HCT116 (cell line): ENCODE measurements around the gene IFRD2. TPM values are rescaled to one million over a fixed set of nuclear protein-coding genes. Genes with fewer than 3 reads are reported as not detected.
A peak's percentile ranks its signal among the peaks of the same experiment; 100 is the strongest.

Experiments
- ATAC-seq: fragments of 200-7000 bp; cut with Tn5 transposase; 2 replicates; pipeline ENCODE4 v1.9.1; 2020; ENCODE audit warnings: mild to moderate bottlenecking, moderate library complexity
- BruUV-seq: library from RNA; stranded (reverse); fragments of 400-500 nt; replicated peaks from 2 replicates; lab custom pipeline; 2021; lab: Mats Ljungman, UMichigan
- CTCF ChIA-PET: fragments of 300-600 bp; sonication (Branson Sonifier 250); formaldehyde crosslinking; loops from one replicate; lab custom pipeline; 2021; ENCODE audit warnings: antibody characterized with exemption; lab: Charles Lee
- POLR2A ChIA-PET: fragments of 300-600, 350-600 bp; sonication (Branson Sonifier 250); formaldehyde crosslinking; loops from one replicate; lab custom pipeline; 2021; ENCODE audit warnings: antibody characterized with exemption; lab: Charles Lee
- RAD21 ChIA-PET, 2 experiments: fragments of 300-600 bp; sonication (Branson Sonifier 250); formaldehyde crosslinking; loops; one replicate each; lab custom pipeline; 2023; ENCODE audit warnings: low total read pairs in 2 of 2; ENCODE audit not compliant: uncharacterized antibody in 2 of 2, unreplicated experiment in 2 of 2, low non-redundant PET in 1 of 2; lab: Charles Lee
- DNase-seq: peaks from one replicate; pipeline ENCODE4 v3.0.0-alpha.2; 2010; ENCODE audit warnings: low read depth, low spot score
- H2AFZ ChIP-seq: fragments of 200-600 bp; shearing (Covaris generic), sonication (generic); 2 replicates; pipeline ENCODE4 v1.6.1; 2017; ENCODE audit warnings: low read depth, mixed run types, mixed read lengths, antibody characterized with exemption, low read length; ENCODE audit not compliant: poor library complexity, severe bottlenecking
- H3K27ac ChIP-seq: 2 replicates; pipeline ENCODE4 v1.5.1; 2012; ENCODE audit warnings: low read depth, low read length
- H3K27me3 ChIP-seq: fragments of 200-600 bp; sonication (generic); 2 replicates; pipeline ENCODE4 v1.6.1; 2016; ENCODE audit warnings: mixed run types, low read length, mixed read lengths; ENCODE audit not compliant: insufficient read depth
- H3K36me3 ChIP-seq, 2 experiments: fragments of 200-500 bp in 1 of 2; fragments of 200-600 bp in 1 of 2; sonication (Bioruptor generic) in 1 of 2; sonication (generic) in 1 of 2; 2 replicates each; pipeline versions ENCODE4 v1.5.1 to v1.6.1; 2014 to 2016; ENCODE audit warnings: low read length in 2 of 2, inconsistent platforms in 1 of 2, mixed read lengths in 1 of 2, mixed run types in 1 of 2; ENCODE audit not compliant: insufficient read depth in 2 of 2, control insufficient read depth in 1 of 2
- H3K4me1 ChIP-seq, 2 experiments: fragments of 200-600 bp in 1 of 2; sonication (generic) in 1 of 2; 2 replicates each; pipeline versions ENCODE4 v1.5.1 to v1.6.1; 2012 to 2017; ENCODE audit warnings: low read length in 2 of 2, inconsistent platforms in 1 of 2, mild to moderate bottlenecking in 1 of 2, mixed read lengths in 1 of 2, mixed run types in 1 of 2, moderate library complexity in 1 of 2; ENCODE audit not compliant: insufficient read depth in 2 of 2, control insufficient read depth in 1 of 2
- H3K4me2 ChIP-seq: fragments of 200-600 bp; sonication (generic); 2 replicates; pipeline ENCODE4 v1.6.1; 2017; ENCODE audit warnings: mixed run types, low read length, mixed read lengths
- H3K4me3 ChIP-seq, 2 experiments: fragments of 200-600 bp in 1 of 2; sonication (generic) in 1 of 2; replicated peaks in 1 of 2; 2 replicates each; pipeline ENCODE4 v1.5.1; 2011 to 2016; ENCODE audit warnings: low read length in 2 of 2, control low read depth in 1 of 2, low read depth in 1 of 2, mild to moderate bottlenecking in 1 of 2, mixed read lengths in 1 of 2, mixed run types in 1 of 2
- H3K79me2 ChIP-seq: fragments of 200-600 bp; sonication (generic); 2 replicates; pipeline ENCODE4 v1.6.1; 2017; ENCODE audit warnings: mild to moderate bottlenecking, mixed run types, low read length, moderate library complexity, mixed read lengths; ENCODE audit not compliant: insufficient read depth
- H3K9ac ChIP-seq: fragments of 200-600 bp; sonication (generic); 2 replicates; pipeline ENCODE4 v1.6.1; 2016; ENCODE audit warnings: low read length, mixed read lengths
- H3K9me2 ChIP-seq: fragments of 200-600 bp; sonication (generic), shearing (Covaris generic); 2 replicates; pipeline ENCODE4 v1.6.1; 2017; ENCODE audit warnings: mixed run types, mild to moderate bottlenecking, moderate library complexity; ENCODE audit not compliant: insufficient read depth
- H3K9me3 ChIP-seq, 2 experiments: fragments of 200-500 bp in 1 of 2; fragments of 200-600 bp in 1 of 2; sonication (Bioruptor generic) in 1 of 2; sonication (generic) in 1 of 2; 2 replicates each; pipeline ENCODE4 v1.6.1; 2014 to 2017; ENCODE audit warnings: low read length in 2 of 2, mixed read lengths in 2 of 2, inconsistent platforms in 1 of 2, low read depth in 1 of 2, mild to moderate bottlenecking in 1 of 2, mixed run types in 1 of 2, moderate library complexity in 1 of 2; ENCODE audit not compliant: control insufficient read depth in 1 of 2, insufficient read depth in 1 of 2
- H4K20me1 ChIP-seq: fragments of 200-600 bp; sonication (generic), shearing (Covaris generic); 2 replicates; pipeline ENCODE4 v1.6.1; 2017; ENCODE audit warnings: mixed run types, mild to moderate bottlenecking, moderate library complexity; ENCODE audit not compliant: insufficient read depth
- CEBPB ChIP-seq: IDR thresholded peaks from 2 replicates; pipeline ENCODE4 v1.6.1; 2012; ENCODE audit warnings: low read depth
- ELF1 ChIP-seq: IDR thresholded peaks from 2 replicates; pipeline ENCODE4 v1.6.1; 2012; ENCODE audit warnings: low read depth, borderline replicate concordance
- EZH2 ChIP-seq: fragments of 200-600 bp; sonication (generic); IDR thresholded peaks from 2 replicates; pipeline ENCODE4 v1.6.1; 2017; ENCODE audit warnings: antibody characterized with exemption, mixed run types
- EZH2phosphoT487 ChIP-seq: fragments of 200-600 bp; IDR thresholded peaks from 2 replicates; pipeline ENCODE4 v1.6.1; 2018; ENCODE audit warnings: antibody characterized with exemption, borderline replicate concordance
- POLR2A ChIP-seq: IDR thresholded peaks from 2 replicates; pipeline ENCODE4 v1.7.0; 2011; ENCODE audit warnings: borderline replicate concordance; ENCODE audit not compliant: insufficient read depth, insufficient read length; ENCODE audit errors: extremely low read depth
- POLR2AphosphoS5 ChIP-seq: IDR thresholded peaks from 2 replicates; pipeline ENCODE4 v1.6.1; 2011; ENCODE audit warnings: mild to moderate bottlenecking, low read depth, low read length, moderate library complexity
- RAD21 ChIP-seq: IDR thresholded peaks from 2 replicates; pipeline ENCODE4 v1.6.1; 2012; ENCODE audit warnings: low read depth, mild to moderate bottlenecking
- SRF ChIP-seq: IDR thresholded peaks from 2 replicates; pipeline ENCODE4 v1.6.1; 2012; ENCODE audit warnings: low read depth
- TCF7L2 ChIP-seq: IDR thresholded peaks from 2 replicates; pipeline ENCODE4 v1.7.0; 2011; ENCODE audit warnings: borderline replicate concordance, inconsistent platforms; ENCODE audit not compliant: insufficient read depth, insufficient read length; ENCODE audit errors: extremely low read depth
- ZFX ChIP-seq: fragments of 450-650 bp; IDR thresholded peaks from 2 replicates; pipeline ENCODE4 v1.6.1; 2017
- intact Hi-C: fragments of 100-400 bp; cut with micrococcal nuclease; formaldehyde crosslinking; loops from 2 replicates; pipeline ENCODE4 v1.10.0; 2022
- total RNA-seq: library from RNA; stranded (reverse); gene quantifications from one replicate; pipeline ENCODE4 v1.2.1, GENCODE V29; 2021; ENCODE audit not compliant: unreplicated experiment

The IFRD2 gene
- total RNA-seq, 1 experiment from 2014 or later = 146 TPM

GRCh38 chr3:50267280-50267913, 24.8 kb downstream of the IFRD2 start:
- intact Hi-C loops = no loop called here
- ChIA-PET CTCF (interaction anchor here (1.0 to 1.6 kb wide), 4 partner anchors 21 to 73 kb away, joined by 3 to 6 read pairs (median 5); partner anchors contain the start of gene GNAI2), RAD21 (no interaction called here), POLR2A (interaction anchor here (1.1 to 1.4 kb wide), 2 partner anchors 21 to 32 kb away, joined by 3 to 5 read pairs; partner anchors contain the start of gene GNAI2)
- H2AFZ ChIP-seq = no peak overlapping the region
- ATAC-seq (no peak), DNase-seq (no peak)
- H3K4me1 ChIP-seq = peaks cover 81 to 95% of the 10 kb centered on the region in 2 experiments
- H3K4me2 ChIP-seq = peak overlapping the region; percentile 80
- H3K9me3 ChIP-seq = no peaks in the 10 kb centered on the region
- TF ChIP-seq SRF (no peak), TCF7L2 (peak; percentile 20), POLR2AphosphoS5 (peak; percentile 77), RAD21 (no peak)
- no peaks in the 10 kb centered on the region for H3K79me2 ChIP-seq
- H3K27me3 ChIP-seq = no peaks in the 10 kb centered on the region
- H3K4me3 ChIP-seq = peak overlapping the region; percentile 56 to 60
- no peaks in the 10 kb centered on the region for H3K9me2 ChIP-seq
- no TSS peak for BruUV-seq
- H3K9ac ChIP-seq = peak overlapping the region; percentile 62
- no peaks in the 10 kb centered on the region for H3K36me3 ChIP-seq
- H3K27ac ChIP-seq = peak overlapping the region; percentile 88; the same call in 1 of the 2 replicates
- no peaks in the 10 kb centered on the region for H4K20me1 ChIP-seq

- Histone ChIP-seq H4K20me1 (no peaks in the 10 kb centered on the region), H3K4me1 (peaks cover 81 to 96% of the 10 kb centered on the region in 2 experiments), H3K27me3 (no peaks in the 10 kb centered on the region), H3K27ac (peak overlapping the region; percentile 88; the same call in 1 of the 2 replicates), H3K9ac (peak overlapping the region; percentile 62), H3K79me2 (no peaks in the 10 kb centered on the region), H3K4me3 (peak overlapping the region; percentile 56 to 60), H3K4me2 (peak overlapping the region; percentile 80), H2AFZ (no peak overlapping the region), H3K36me3 (no peaks in the 10 kb centered on the region), H3K9me2 (no peaks in the 10 kb centered on the region), H3K9me3 (no peaks in the 10 kb centered on the region)
- ChIA-PET POLR2A (interaction anchor here (1.4 kb wide), 1 partner anchor 20 kb away, joined by 3 read pairs; no protein-coding TSS in a partner anchor), CTCF (interaction anchor here (1.0 to 1.6 kb wide), 4 partner anchors 20 to 72 kb away, joined by 3 to 6 read pairs (median 5); partner anchors contain the start of gene GNAI2), RAD21 (no interaction called here)
- ATAC-seq = no peak
- TF ChIP-seq ZFX = no peak
- no peak for TF ChIP-seq POLR2A
- no peak for TF ChIP-seq ELF1
- TF ChIP-seq CEBPB = no peak
- TF ChIP-seq EZH2 = no peak
- TF ChIP-seq EZH2phosphoT487 = no peak
- TF ChIP-seq RAD21 = no peak
- DNase-seq = no peak
- TSS peak; percentile 81 for BruUV-seq
- intact Hi-C loops = no loop called here
Measured at GRCh38 chr3:50266836-50267235, 25.4 kb downstream of the IFRD2 start.
